OCI-LY3 (cell line): ENCODE data around the gene NOL4L.

Experiments used
- H2AFZ ChIP-seq: fragments of 200-600, 300-600 bp; shearing (Covaris generic); 2 replicates; pipeline ENCODE4 v1.6.0; 2014; ENCODE audit warnings: antibody characterized with exemption, low read depth, low read length
- H3K27ac ChIP-seq: fragments of 200-600, 300-600 bp; sonication (generic); 2 replicates; pipeline ENCODE4 v1.5.1; 2014; ENCODE audit warnings: mild to moderate bottlenecking, low read length, moderate library complexity, mixed read lengths
- H3K27me3 ChIP-seq: fragments of 200-600, 300-600 bp; sonication (generic); 2 replicates; pipeline ENCODE4 v1.6.1; 2014; ENCODE audit warnings: low read depth, low read length, mixed read lengths
- H3K36me3 ChIP-seq: fragments of 200-600, 300-600 bp; sonication (generic); replicated peaks from 2 replicates; pipeline ENCODE3; 2014; ENCODE audit warnings: low read depth, low read length, mixed read lengths
- H3K4me1 ChIP-seq: fragments of 300-600, 200-600 bp; sonication (generic); 2 replicates; pipeline ENCODE4 v1.6.1; 2014; ENCODE audit warnings: low read length, mixed read lengths
- H3K4me2 ChIP-seq: fragments of 200-600, 300-600 bp; sonication (generic); 2 replicates; pipeline ENCODE4 v1.6.1; 2014; ENCODE audit warnings: low read length, mixed read lengths
- H3K4me3 ChIP-seq: fragments of 300-600, 200-600 bp; sonication (generic); 2 replicates; pipeline ENCODE4 v1.5.1; 2014; ENCODE audit warnings: antibody characterized with exemption, mild to moderate bottlenecking, low read length, moderate library complexity
- H3K79me2 ChIP-seq: fragments of 300-600, 200-600 bp; shearing (Covaris generic); 2 replicates; pipeline ENCODE4 v1.6.1; 2014; ENCODE audit warnings: mild to moderate bottlenecking, low read length, mixed read lengths
- H3K9ac ChIP-seq: fragments of 300-600, 200-600 bp; shearing (Covaris generic); 2 replicates; pipeline ENCODE4 v1.6.0; 2014; ENCODE audit warnings: mild to moderate bottlenecking, low read length, moderate library complexity
- H3K9me3 ChIP-seq: fragments of 200-600, 300-600 bp; shearing (Covaris generic); 2 replicates; pipeline ENCODE4 v1.6.1; 2014; ENCODE audit warnings: low read length, mixed read lengths; ENCODE audit not compliant: insufficient read depth
- H4K20me1 ChIP-seq: fragments of 200-600, 300-600 bp; sonication (generic); 2 replicates; pipeline ENCODE4 v1.6.1; 2016; ENCODE audit warnings: low read length, mixed read lengths; ENCODE audit not compliant: insufficient read depth
- CTCF ChIP-seq: fragments of 200-600, 300-600 bp; sonication (generic); IDR thresholded peaks from 2 replicates; pipeline ENCODE4 v1.5.1; 2014; ENCODE audit warnings: antibody characterized with exemption, low read length, low read depth
- EZH2phosphoT487 ChIP-seq: fragments of 200-600 bp; shearing (Covaris generic); IDR thresholded peaks from 2 replicates; pipeline ENCODE4 v1.6.1; 2018; ENCODE audit warnings: antibody characterized with exemption, mixed run types, low read depth

NOL4L gene

DNA sequence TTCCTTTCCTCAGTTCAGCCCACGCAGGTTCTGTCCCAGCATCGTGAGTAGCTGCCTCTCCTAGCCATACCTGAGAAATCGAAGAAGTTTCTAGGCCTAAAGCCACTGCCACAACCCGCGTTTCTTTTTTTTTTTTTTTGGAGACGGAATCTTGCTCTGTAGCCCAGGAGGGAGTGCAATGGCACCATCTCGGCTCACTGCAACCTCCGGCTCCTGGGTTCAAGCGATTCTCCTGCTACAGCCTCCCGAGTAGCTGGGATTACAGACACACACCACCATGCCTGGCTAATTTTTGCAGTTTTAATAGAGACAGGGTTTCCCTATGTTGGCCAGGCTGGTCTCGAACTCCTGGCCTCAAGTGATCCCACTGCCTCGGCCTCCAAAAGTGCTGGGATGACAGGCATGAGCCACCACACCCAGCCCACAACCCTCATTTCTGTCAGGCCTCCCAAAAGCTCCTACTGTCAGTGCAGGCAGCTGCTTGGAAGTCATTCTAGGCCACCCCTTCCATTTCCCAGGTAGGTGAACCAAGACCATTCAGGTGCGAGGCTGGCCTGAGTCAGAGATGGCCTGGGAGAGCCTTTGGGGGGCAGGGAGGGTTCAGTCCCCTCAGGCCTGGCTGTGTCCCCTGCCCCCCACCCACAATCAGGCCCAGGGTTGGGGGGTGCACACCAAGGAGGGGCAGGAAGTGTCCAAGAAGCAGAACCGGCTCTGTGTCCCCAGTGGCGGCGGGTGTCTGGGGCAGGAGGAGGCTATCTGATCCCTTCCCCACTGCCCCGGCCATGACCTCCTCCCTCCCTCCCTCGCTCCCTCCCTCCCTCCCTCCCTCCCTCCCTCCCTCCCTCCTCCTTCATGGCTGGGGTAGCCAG lies 47.2 kb downstream of the NOL4L start:
- Histone ChIP-seq H3K4me1 (peaks cover 34% of the 10 kb centered on the region), H3K27me3 (peaks cover 14% of the 10 kb centered on the region), H3K79me2 (no peaks in the 10 kb centered on the region), H3K4me2 (peak overlapping the region; percentile 94), H3K4me3 (peak overlapping the region; percentile 82), H3K9ac (no peak overlapping the region), H4K20me1 (no peaks in the 10 kb centered on the region), H3K27ac (no peak overlapping the region), H2AFZ (0 out of 2 replicates have a peak overlapping the region, but pooled peaks have one; percentile 22), H3K9me3 (no peaks in the 10 kb centered on the region), H3K36me3 (no peaks in the 10 kb centered on the region)
- TF ChIP-seq CTCF (no peak), EZH2phosphoT487 (no peak)

- H3K4me2 ChIP-seq: peak overlapping the region; percentile 94
- peak overlapping the region; percentile 82 for H3K4me3 ChIP-seq
- no peaks in the 10 kb centered on the region for H3K79me2 ChIP-seq
- H2AFZ ChIP-seq: 0 out of 2 replicates have a peak overlapping the region, but pooled peaks have one; percentile 22
- H3K36me3 ChIP-seq: no peaks in the 10 kb centered on the region
- H3K9ac ChIP-seq: 0 out of 2 replicates have a peak overlapping the region, but pooled peaks have one; percentile 8
- H3K4me1 ChIP-seq: peaks cover 42% of the 10 kb centered on the region
- H3K27me3 ChIP-seq: peaks cover 9% of the 10 kb centered on the region
- H4K20me1 ChIP-seq: no peaks in the 10 kb centered on the region
- TF ChIP-seq CTCF: no peak
- TF ChIP-seq EZH2phosphoT487: no peak
- H3K27ac ChIP-seq: no peak overlapping the region
- no peaks in the 10 kb centered on the region for H3K9me3 ChIP-seq
Measured at GRCh38 chr20:32536851-32537656, 48.1 kb downstream of the NOL4L start.

GRCh38 chr20:32535953-32536823 lies 48.9 kb downstream of the NOL4L start:
- peaks cover 6% of the 10 kb centered on the region for H3K27me3 ChIP-seq
- H3K9ac ChIP-seq: peak overlapping the region; percentile 54
- TF ChIP-seq EZH2phosphoT487 (no peak), CTCF (no peak)
- no peak overlapping the region for H3K27ac ChIP-seq
- peak overlapping the region; percentile 83 for H3K4me2 ChIP-seq
- peak overlapping the region; percentile 61 for H2AFZ ChIP-seq
- H4K20me1 ChIP-seq: no peaks in the 10 kb centered on the region
- H3K4me1 ChIP-seq: peaks cover 46% of the 10 kb centered on the region
- peak overlapping the region; percentile 82 for H3K4me3 ChIP-seq
- no peaks in the 10 kb centered on the region for H3K36me3 ChIP-seq
- no peaks in the 10 kb centered on the region for H3K79me2 ChIP-seq
- no peaks in the 10 kb centered on the region for H3K9me3 ChIP-seq
